ENCODE measurements around the gene FSTL4.

FSTL4 gene

GRCh38 chr5:133230823-133231578 lies 381.3 kb downstream of the FSTL4 start:
- peaks cover 49% of the 10 kb centered on the region for H3K4me1 ChIP-seq (ENCODE audit: control insufficient read depth, insufficient read depth, low read length)
- H3K9ac ChIP-seq (ENCODE audit: low read length) = no peak overlapping the region
- no peaks in the 10 kb centered on the region for H3K27me3 ChIP-seq (ENCODE audit: control insufficient read depth, insufficient read depth, low read length)
- H3K36me3 ChIP-seq (ENCODE audit: control insufficient read depth, insufficient read depth, low read length) = no peaks in the 10 kb centered on the region
- no peak overlapping the region for H3K4me3 ChIP-seq (ENCODE audit: low read length)
- H3K9me3 ChIP-seq (ENCODE audit: control insufficient read depth, low read length) = no peaks in the 10 kb centered on the region

- H3K4me1 ChIP-seq (ENCODE audit: control insufficient read depth, insufficient read depth, low read length) = peaks cover 58% of the 10 kb centered on the region
- H3K9me3 ChIP-seq (ENCODE audit: control insufficient read depth, low read length) = no peaks in the 10 kb centered on the region
- no peaks in the 10 kb centered on the region for H3K36me3 ChIP-seq (ENCODE audit: control insufficient read depth, insufficient read depth, low read length)
- H3K9ac ChIP-seq (ENCODE audit: low read length) = no peak overlapping the region
- H3K4me3 ChIP-seq (ENCODE audit: low read length) = no peak overlapping the region
- H3K27me3 ChIP-seq (ENCODE audit: control insufficient read depth, insufficient read depth, low read length) = no peaks in the 10 kb centered on the region
Observed at GRCh38 chr5:133229931-133230664, 382.2 kb downstream of the FSTL4 start.

GRCh38 chr5:133228316-133228715 lies 384.0 kb downstream of the FSTL4 start:
- Histone ChIP-seq H3K4me3 (ENCODE audit: low read length) (no peak overlapping the region), H3K27me3 (ENCODE audit: control insufficient read depth, insufficient read depth, low read length) (no peaks in the 10 kb centered on the region), H3K4me1 (ENCODE audit: control insufficient read depth, insufficient read depth, low read length) (peaks cover 54% of the 10 kb centered on the region), H3K9ac (ENCODE audit: low read length) (no peak overlapping the region), H3K9me3 (ENCODE audit: control insufficient read depth, low read length) (no peaks in the 10 kb centered on the region), H3K36me3 (ENCODE audit: control insufficient read depth, insufficient read depth, low read length) (no peaks in the 10 kb centered on the region)

GRCh38 chr5:133227897-133228296 lies 384.4 kb downstream of the FSTL4 start:
- H3K36me3 ChIP-seq (ENCODE audit: control insufficient read depth, insufficient read depth, low read length) = no peaks in the 10 kb centered on the region
- no peak overlapping the region for H3K9ac ChIP-seq (ENCODE audit: low read length)
- H3K27me3 ChIP-seq (ENCODE audit: control insufficient read depth, insufficient read depth, low read length) = no peaks in the 10 kb centered on the region
- peaks cover 50% of the 10 kb centered on the region for H3K4me1 ChIP-seq (ENCODE audit: control insufficient read depth, insufficient read depth, low read length)
- no peak overlapping the region for H3K4me3 ChIP-seq (ENCODE audit: low read length)
- no peaks in the 10 kb centered on the region for H3K9me3 ChIP-seq (ENCODE audit: control insufficient read depth, low read length)

- H3K9me3 ChIP-seq (ENCODE audit: control insufficient read depth, low read length) = no peaks in the 10 kb centered on the region
- H3K27me3 ChIP-seq (ENCODE audit: control insufficient read depth, insufficient read depth, low read length) = no peaks in the 10 kb centered on the region
- H3K4me3 ChIP-seq (ENCODE audit: low read length) = no peak overlapping the region
- H3K4me1 ChIP-seq (ENCODE audit: control insufficient read depth, insufficient read depth, low read length) = peaks cover 41% of the 10 kb centered on the region
- H3K36me3 ChIP-seq (ENCODE audit: control insufficient read depth, insufficient read depth, low read length) = no peaks in the 10 kb centered on the region
- no peak overlapping the region for H3K9ac ChIP-seq (ENCODE audit: low read length)
Observed at GRCh38 chr5:133227082-133227481, 385.3 kb downstream of the FSTL4 start.

GRCh38 chr5:133226186-133226585 lies 386.2 kb downstream of the FSTL4 start:
- Histone ChIP-seq H3K9me3 (ENCODE audit: control insufficient read depth, low read length) (no peaks in the 10 kb centered on the region), H3K36me3 (ENCODE audit: control insufficient read depth, insufficient read depth, low read length) (no peaks in the 10 kb centered on the region), H3K4me3 (ENCODE audit: low read length) (no peak overlapping the region), H3K4me1 (ENCODE audit: control insufficient read depth, insufficient read depth, low read length) (peaks cover 32% of the 10 kb centered on the region), H3K27me3 (ENCODE audit: control insufficient read depth, insufficient read depth, low read length) (no peaks in the 10 kb centered on the region), H3K9ac (ENCODE audit: low read length) (no peak overlapping the region)

GRCh38 chr5:133225671-133226152 lies 386.6 kb downstream of the FSTL4 start:
- Histone ChIP-seq H3K9ac (ENCODE audit: low read length) (no peak overlapping the region), H3K27me3 (ENCODE audit: control insufficient read depth, insufficient read depth, low read length) (no peaks in the 10 kb centered on the region), H3K4me1 (ENCODE audit: control insufficient read depth, insufficient read depth, low read length) (peaks cover 35% of the 10 kb centered on the region), H3K36me3 (ENCODE audit: control insufficient read depth, insufficient read depth, low read length) (no peaks in the 10 kb centered on the region), H3K4me3 (ENCODE audit: low read length) (no peak overlapping the region), H3K9me3 (ENCODE audit: control insufficient read depth, low read length) (no peaks in the 10 kb centered on the region)

- H3K9me3 ChIP-seq (ENCODE audit: control insufficient read depth, low read length) = no peaks in the 10 kb centered on the region
- H3K4me3 ChIP-seq (ENCODE audit: low read length) = no peak overlapping the region
- peaks cover 32% of the 10 kb centered on the region for H3K4me1 ChIP-seq (ENCODE audit: control insufficient read depth, insufficient read depth, low read length)
- H3K9ac ChIP-seq (ENCODE audit: low read length) = no peak overlapping the region
- H3K27me3 ChIP-seq (ENCODE audit: control insufficient read depth, insufficient read depth, low read length) = no peaks in the 10 kb centered on the region
- H3K36me3 ChIP-seq (ENCODE audit: control insufficient read depth, insufficient read depth, low read length) = no peaks in the 10 kb centered on the region
Observed at GRCh38 chr5:133222979-133223378, 389.4 kb downstream of the FSTL4 start.

GRCh38 chr5:133222521-133222920 lies 389.8 kb downstream of the FSTL4 start:
- no peak overlapping the region for H3K4me3 ChIP-seq (ENCODE audit: low read length)
- H3K9ac ChIP-seq (ENCODE audit: low read length) = no peak overlapping the region
- no peaks in the 10 kb centered on the region for H3K27me3 ChIP-seq (ENCODE audit: control insufficient read depth, insufficient read depth, low read length)
- H3K36me3 ChIP-seq (ENCODE audit: control insufficient read depth, insufficient read depth, low read length) = no peaks in the 10 kb centered on the region
- H3K9me3 ChIP-seq (ENCODE audit: control insufficient read depth, low read length) = no peaks in the 10 kb centered on the region
- peaks cover 32% of the 10 kb centered on the region for H3K4me1 ChIP-seq (ENCODE audit: control insufficient read depth, insufficient read depth, low read length)

- H3K4me1 ChIP-seq (ENCODE audit: control insufficient read depth, insufficient read depth, low read length) = peaks cover 27% of the 10 kb centered on the region
- H3K9ac ChIP-seq (ENCODE audit: low read length) = no peak overlapping the region
- H3K9me3 ChIP-seq (ENCODE audit: control insufficient read depth, low read length) = no peaks in the 10 kb centered on the region
- no peaks in the 10 kb centered on the region for H3K36me3 ChIP-seq (ENCODE audit: control insufficient read depth, insufficient read depth, low read length)
- no peak overlapping the region for H3K4me3 ChIP-seq (ENCODE audit: low read length)
- no peaks in the 10 kb centered on the region for H3K27me3 ChIP-seq (ENCODE audit: control insufficient read depth, insufficient read depth, low read length)
Observed at GRCh38 chr5:133222040-133222439, 390.3 kb downstream of the FSTL4 start.

- Histone ChIP-seq H3K27me3 (ENCODE audit: control insufficient read depth, insufficient read depth, low read length) (no peaks in the 10 kb centered on the region), H3K36me3 (ENCODE audit: control insufficient read depth, insufficient read depth, low read length) (no peaks in the 10 kb centered on the region), H3K4me1 (ENCODE audit: control insufficient read depth, insufficient read depth, low read length) (peaks cover 17% of the 10 kb centered on the region), H3K9ac (ENCODE audit: low read length) (no peak overlapping the region), H3K9me3 (ENCODE audit: control insufficient read depth, low read length) (no peaks in the 10 kb centered on the region), H3K4me3 (ENCODE audit: low read length) (no peak overlapping the region)
Observed at GRCh38 chr5:133220851-133221674, 391.3 kb downstream of the FSTL4 start.

- Histone ChIP-seq H3K9me3 (ENCODE audit: control insufficient read depth, low read length) (no peaks in the 10 kb centered on the region), H3K9ac (ENCODE audit: low read length) (no peak overlapping the region), H3K4me3 (ENCODE audit: low read length) (no peak overlapping the region), H3K27me3 (ENCODE audit: control insufficient read depth, insufficient read depth, low read length) (no peaks in the 10 kb centered on the region), H3K4me1 (ENCODE audit: control insufficient read depth, insufficient read depth, low read length) (peaks cover 6% of the 10 kb centered on the region), H3K36me3 (ENCODE audit: control insufficient read depth, insufficient read depth, low read length) (no peaks in the 10 kb centered on the region)
Observed at GRCh38 chr5:133219296-133219695, 393.0 kb downstream of the FSTL4 start.

Data from mucosa of stomach (tissue), 1 donor.